Inflammatory macrophage (primary cell): ENCODE data around the gene FOXE3.
"Not testable (repeated sequence)": the region's sequence is repeated elsewhere in the genome, so short reads cannot be mapped to it uniquely, and the experiment has no call there.

Source experiments
- DNase-seq, 2 donors: peaks; one replicate each; pipeline ENCODE4 v3.0.0-alpha.2; 2020 to 2022

The FOXE3 gene

GRCh38 chr1:47450606-47451005, 34.5 kb downstream of the FOXE3 start:
- DNase-seq = no peak

- DNase-seq = no peak
Measured at GRCh38 chr1:47452426-47452825, 36.3 kb downstream of the FOXE3 start.

DNA sequence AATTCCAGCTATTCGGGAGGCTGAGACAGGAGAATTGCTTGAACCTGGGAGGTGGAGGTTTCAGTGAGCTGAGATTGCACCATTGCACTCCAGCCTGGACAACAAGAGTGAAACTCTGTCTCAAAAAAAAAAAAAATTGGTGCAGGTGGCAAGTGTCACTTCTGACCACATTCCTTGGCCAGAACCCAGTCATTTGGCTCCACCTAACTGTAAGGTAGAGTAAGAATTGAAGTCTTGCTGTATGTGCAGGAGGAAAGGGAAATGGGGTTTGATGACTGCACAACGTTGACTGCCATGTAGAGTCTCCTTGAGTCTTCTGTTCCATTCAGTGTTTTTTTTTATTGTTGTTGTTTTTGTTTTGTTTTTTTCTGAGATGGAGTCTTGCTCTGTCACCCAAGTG, 37.8 kb downstream of the FOXE3 start:
- DNase-seq = not testable (repeated sequence)

DNA sequence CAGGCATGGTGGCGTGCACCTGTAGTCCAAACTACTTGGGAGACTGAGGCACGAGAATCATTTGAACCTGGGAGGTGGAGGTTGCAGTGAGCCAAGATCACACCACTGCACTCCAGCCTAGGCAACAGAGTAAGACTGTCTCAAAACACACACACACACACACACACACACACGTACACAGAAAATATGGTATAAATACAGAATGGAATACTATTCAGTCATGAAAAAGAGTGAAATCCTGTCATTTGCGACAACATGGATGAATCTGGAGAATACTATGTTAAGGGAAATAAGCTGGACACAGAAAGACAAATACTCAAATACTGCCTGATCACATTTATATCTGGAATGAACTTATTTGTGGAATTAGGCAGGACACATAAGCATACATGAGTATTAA, 40.2 kb downstream of the FOXE3 start:
- no peak for DNase-seq

DNA sequence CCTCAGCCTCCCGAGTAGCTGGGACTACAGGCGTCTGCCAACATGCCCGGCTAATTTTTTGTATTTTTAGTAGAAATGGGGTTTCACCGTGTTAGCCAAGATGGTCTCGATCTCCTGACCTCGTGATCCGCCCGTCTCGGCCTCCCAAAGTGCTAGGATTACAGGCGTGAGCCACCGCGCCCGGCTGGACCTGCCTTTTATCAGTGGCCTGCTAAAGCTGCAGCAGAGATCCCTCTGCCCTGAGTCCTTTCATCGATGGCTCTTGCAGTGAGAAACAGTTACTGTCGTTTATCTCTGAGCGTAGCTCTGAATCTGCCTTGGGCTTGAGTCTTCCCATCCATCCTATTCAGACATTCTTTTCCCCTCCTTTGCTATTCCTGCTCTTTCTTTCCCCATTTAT, 41.5 kb downstream of the FOXE3 start:
- not testable (repeated sequence) for DNase-seq

- no peak for DNase-seq
Measured at GRCh38 chr1:47459253-47459788, 43.2 kb downstream of the FOXE3 start.

DNA sequence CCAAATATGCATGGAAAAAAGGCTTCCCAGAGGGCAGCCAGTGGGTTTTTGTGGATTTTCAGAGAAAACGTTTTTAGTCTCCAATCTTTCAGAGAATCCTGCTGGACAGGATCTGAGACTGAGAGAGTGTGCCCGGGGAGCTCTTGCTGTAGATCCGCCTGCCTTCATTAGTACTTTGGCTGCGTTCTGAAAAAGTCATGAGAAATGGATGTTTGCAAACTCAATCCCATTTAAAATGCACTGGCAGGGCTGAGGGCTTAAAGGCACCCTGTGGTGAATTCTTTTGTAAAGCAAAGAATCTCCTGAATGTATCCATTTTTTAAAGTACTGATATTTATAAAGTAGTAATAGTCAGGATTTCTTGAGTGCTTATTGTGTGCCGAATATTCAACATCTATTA, 44.0 kb downstream of the FOXE3 start:
- no peak for DNase-seq

DNA sequence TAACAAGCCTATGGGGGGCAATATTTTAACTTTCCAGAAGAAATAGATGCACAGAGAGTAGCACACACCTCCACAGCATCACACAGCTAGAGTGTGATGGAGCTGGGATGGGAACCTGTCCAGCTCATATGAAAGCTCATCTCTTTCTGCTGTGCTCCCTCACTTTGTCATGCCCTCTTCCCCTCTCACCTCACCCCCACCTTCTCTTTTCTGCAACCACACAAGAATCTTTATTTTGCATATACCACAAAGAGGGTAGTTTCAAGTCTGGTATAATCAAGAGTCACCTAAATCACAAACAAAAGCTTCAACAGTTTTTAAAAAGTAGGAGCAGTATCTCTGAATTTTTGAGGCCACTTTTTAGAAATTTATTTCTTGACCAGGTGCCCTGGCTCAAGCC, 44.4 kb downstream of the FOXE3 start:
- DNase-seq = no peak

- no peak for DNase-seq
Measured at GRCh38 chr1:47465605-47466004, 49.5 kb downstream of the FOXE3 start.
